ENCODE data around the gene KMT2C. TPM values are rescaled to one million over a fixed set of nuclear protein-coding genes. Genes with fewer than 3 reads are reported as not detected.

The KMT2C gene
- total RNA-seq, 1 experiment from 2014 or later: 54.3 TPM

DNA sequence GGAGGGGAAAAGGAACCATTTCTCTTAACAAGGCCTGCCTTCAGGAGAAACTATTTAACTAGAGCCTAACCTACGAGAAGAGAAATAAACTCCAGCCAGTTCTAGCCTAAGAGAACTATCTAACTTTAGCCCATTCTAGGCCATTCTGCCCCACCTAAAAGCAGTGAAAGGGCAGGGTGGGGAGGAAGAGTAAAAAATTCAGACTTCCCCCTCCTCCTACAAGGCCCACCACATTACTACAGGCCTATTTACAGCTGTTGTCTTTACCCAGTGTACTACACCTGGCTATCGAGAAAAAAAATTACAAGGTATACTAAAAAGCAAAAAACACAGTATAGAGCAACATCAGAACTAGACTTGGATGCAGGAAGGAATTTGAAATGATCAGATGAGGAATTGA, 93.0 kb downstream of the KMT2C start:
- Histone ChIP-seq H4K20me1 (ENCODE audit: insufficient read depth) (peaks cover 20% of the 10 kb centered on the region), H3K9me2 (ENCODE audit: insufficient read depth) (no peaks in the 10 kb centered on the region), H2AFZ (no peak overlapping the region), H3K4me1 (replicated peaks; ENCODE audit: insufficient read depth) (no peaks in the 10 kb centered on the region), H3F3A (ENCODE audit: insufficient read depth, low read depth) (no peaks in the 10 kb centered on the region), H3K4me3 (no peak overlapping the region), H3K27ac (no peak overlapping the region), H3K27me3 (ENCODE audit: insufficient read depth, low read depth) (no peaks in the 10 kb centered on the region), H3K4me2 (no peak overlapping the region), H3K36me3 (ENCODE audit: low read depth) (no peaks in the 10 kb centered on the region), H3K79me2 (ENCODE audit: low read depth) (peaks cover 16% of the 10 kb centered on the region; the same call in 1 of the 2 replicates), H3K9me3 (ENCODE audit: insufficient read depth, low read depth) (no peaks in the 10 kb centered on the region)
- POLR2A ChIA-PET (ENCODE audit: unreplicated experiment): no interaction called here
- TF ChIP-seq CTCF (conservative IDR thresholded peaks at IDR 0.05): no peak
- TF ChIP-seq EZH2 (IDR thresholded peaks at IDR 0.05; ENCODE audit: low read depth): no peak
- DNase-seq: no peak
- BruUV-seq (replicated peaks): no TSS peak
- CTCF ChIA-PET: interaction anchor here (0.6 kb wide), 1 partner anchor 196 kb away, joined by 7 read pairs; no protein-coding TSS in a partner anchor
- intact Hi-C loops (cut with micrococcal nuclease; ENCODE audit: unreplicated experiment): loop anchor here (5.0 to 10.0 kb wide), 2 partner anchors 90 to 332 kb away; partner anchors contain the start of gene XRCC2

DNA sequence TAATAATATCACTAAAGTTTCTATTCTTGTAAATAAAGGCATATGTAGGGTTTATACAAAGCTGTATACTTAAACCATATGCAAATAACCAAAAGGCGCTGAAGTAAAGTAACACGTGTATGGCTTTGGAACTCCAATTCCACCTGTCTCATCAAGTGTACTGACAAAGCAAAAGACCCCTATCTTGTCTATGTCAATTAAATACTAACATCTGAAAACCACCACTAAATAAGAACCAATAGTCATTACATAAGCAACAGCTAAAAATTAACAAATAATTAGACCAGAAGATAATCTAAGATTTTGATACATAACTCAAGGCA, 93.9 kb downstream of the KMT2C start:
- intact Hi-C loops (cut with micrococcal nuclease; ENCODE audit: unreplicated experiment): loop anchor here (2.0 to 10.0 kb wide), 3 partner anchors 90 to 365 kb away; partner anchors contain the start of gene XRCC2
- peaks cover 15% of the 10 kb centered on the region; the same call in 1 of the 2 replicates for H3K79me2 ChIP-seq (ENCODE audit: low read depth)
- H3K4me1 ChIP-seq (replicated peaks; ENCODE audit: insufficient read depth): no peaks in the 10 kb centered on the region

More for the DNA sequence above, 93.9 kb downstream of the KMT2C start:
- H3K9me3 ChIP-seq (ENCODE audit: insufficient read depth, low read depth): no peaks in the 10 kb centered on the region
- H3K9me2 ChIP-seq (ENCODE audit: insufficient read depth): no peaks in the 10 kb centered on the region
- ChIA-PET POLR2A (ENCODE audit: unreplicated experiment) (no interaction called here), CTCF (interaction anchor here (1.4 kb wide), 1 partner anchor 365 kb away, joined by 6 read pairs; no protein-coding TSS in a partner anchor)
- H3K27me3 ChIP-seq (ENCODE audit: insufficient read depth, low read depth): no peaks in the 10 kb centered on the region
- no peak overlapping the region for H2AFZ ChIP-seq
- H4K20me1 ChIP-seq (ENCODE audit: insufficient read depth): peaks cover 22% of the 10 kb centered on the region
- TF ChIP-seq EZH2 (IDR thresholded peaks at IDR 0.05; ENCODE audit: low read depth) (no peak), CTCF (conservative IDR thresholded peaks at IDR 0.05) (no peak)
- DNase-seq: no peak
- H3F3A ChIP-seq (ENCODE audit: insufficient read depth, low read depth): no peaks in the 10 kb centered on the region
- no peak overlapping the region for H3K27ac ChIP-seq
- H3K4me2 ChIP-seq: no peak overlapping the region
- H3K4me3 ChIP-seq: no peak overlapping the region
- BruUV-seq (replicated peaks): no TSS peak
- no peaks in the 10 kb centered on the region for H3K36me3 ChIP-seq (ENCODE audit: low read depth)
